SKM-1 (cell line): Measurements from ENCODE around the gene ANKMY1.

Experiments
- DNase-seq: peaks from one replicate; lab custom pipeline; 2025; ENCODE audit not compliant: unreplicated experiment; lab: John Stamatoyannopoulos, UW

Gene ANKMY1

GRCh38 chr2:240478346-240479110 is 79.3 kb downstream of the ANKMY1 start:
- DNase-seq, result no peak

- DNase-seq, result no peak
Observed at GRCh38 chr2:240477916-240478315, 79.9 kb downstream of the ANKMY1 start.

GRCh38 chr2:240473211-240473610 is 84.6 kb downstream of the ANKMY1 start:
- DNase-seq, result no peak

GRCh38 chr2:240472078-240472790 is 85.6 kb downstream of the ANKMY1 start:
- DNase-seq, result no peak

- no peak for DNase-seq
Observed at GRCh38 chr2:240469740-240470139, 88.0 kb downstream of the ANKMY1 start.

GRCh38 chr2:240469239-240469636 is 88.5 kb downstream of the ANKMY1 start:
- no peak for DNase-seq

GRCh38 chr2:240468303-240469238 is 89.2 kb downstream of the ANKMY1 start:
- DNase-seq, result no peak

- DNase-seq, result no peak
Observed at GRCh38 chr2:240467659-240468302, 90.0 kb downstream of the ANKMY1 start.

GRCh38 chr2:240467149-240467642 is 90.6 kb downstream of the ANKMY1 start:
- DNase-seq, result no peak

- DNase-seq, result no peak
Observed at GRCh38 chr2:240466579-240467148, 91.1 kb downstream of the ANKMY1 start.

GRCh38 chr2:240465765-240466578 is 91.8 kb downstream of the ANKMY1 start:
- no peak for DNase-seq

- no peak for DNase-seq
Observed at GRCh38 chr2:240465268-240465764, 92.5 kb downstream of the ANKMY1 start.

GRCh38 chr2:240464514-240465241 is 93.1 kb downstream of the ANKMY1 start:
- DNase-seq, result no peak

GRCh38 chr2:240463866-240464481 is 93.8 kb downstream of the ANKMY1 start:
- no peak for DNase-seq

GRCh38 chr2:240463274-240463865 is 94.4 kb downstream of the ANKMY1 start:
- no peak for DNase-seq

- DNase-seq, result no peak
Observed at GRCh38 chr2:240462707-240463273, 95.0 kb downstream of the ANKMY1 start.

- DNase-seq, result no peak
Observed at GRCh38 chr2:240462073-240462706, 95.6 kb downstream of the ANKMY1 start.
